ENCODE data around the gene NFIL3. TPM values are rescaled to one million over a fixed set of nuclear protein-coding genes. Genes with fewer than 3 reads are reported as not detected.

The NFIL3 gene
- total RNA-seq, 2 donors from 2014 or later, result 28.7 to 33.5 TPM

DNA sequence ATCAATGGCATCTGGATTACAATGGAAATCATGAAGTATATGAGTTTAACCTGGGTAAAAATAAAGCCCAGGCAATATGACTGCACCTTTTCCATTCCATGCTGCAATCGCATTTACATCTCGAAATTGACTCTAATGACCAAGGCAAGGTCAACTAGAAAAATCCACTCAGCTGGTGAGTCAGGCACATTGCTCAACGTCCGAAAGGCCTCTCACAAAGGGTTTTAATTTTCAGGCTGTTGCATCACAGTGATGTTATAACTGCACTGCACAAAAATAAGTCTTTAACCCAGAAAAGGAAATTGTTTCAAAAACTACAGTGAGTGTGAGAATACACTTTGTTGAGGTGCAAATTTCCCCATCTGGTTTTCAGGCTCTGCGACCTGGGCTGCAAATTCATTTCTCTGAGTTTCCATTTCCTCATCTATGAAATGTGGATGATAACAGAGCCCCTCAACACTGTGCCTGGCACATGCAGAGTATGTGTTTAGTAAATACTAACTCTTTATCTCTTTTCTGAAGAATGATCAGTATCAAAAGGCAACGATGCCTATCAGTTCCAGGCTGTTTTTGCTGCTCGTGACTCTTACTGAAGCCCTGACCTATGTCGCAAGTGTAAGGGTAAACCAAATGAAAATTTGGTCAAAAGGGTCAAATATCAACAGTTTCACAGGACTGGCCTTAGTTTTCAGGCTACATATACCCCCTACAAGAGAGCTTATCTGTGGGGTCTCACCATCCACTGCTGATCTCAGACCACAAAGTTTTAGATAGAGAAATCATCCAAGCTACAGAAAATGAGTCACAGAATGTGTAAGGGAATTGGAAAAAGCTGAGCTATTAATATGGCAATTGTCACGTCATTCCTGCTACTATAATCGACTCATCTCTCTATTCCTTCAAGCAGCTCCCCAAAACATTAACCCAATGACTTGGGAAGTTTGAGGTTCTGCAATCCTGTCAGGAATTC is 4.1 kb downstream of the NFIL3 start:
- 69% methylated on average over 10 of the region's 10 CpGs for WGBS
- H3K4me1 ChIP-seq (replicated peaks), result no peaks in the 10 kb centered on the region
- intact Hi-C loops (cut with DNase I), result loop anchor here (5.0 kb wide), 2 partner anchors 117 to 302 kb away; no protein-coding TSS in a partner anchor

DNA sequence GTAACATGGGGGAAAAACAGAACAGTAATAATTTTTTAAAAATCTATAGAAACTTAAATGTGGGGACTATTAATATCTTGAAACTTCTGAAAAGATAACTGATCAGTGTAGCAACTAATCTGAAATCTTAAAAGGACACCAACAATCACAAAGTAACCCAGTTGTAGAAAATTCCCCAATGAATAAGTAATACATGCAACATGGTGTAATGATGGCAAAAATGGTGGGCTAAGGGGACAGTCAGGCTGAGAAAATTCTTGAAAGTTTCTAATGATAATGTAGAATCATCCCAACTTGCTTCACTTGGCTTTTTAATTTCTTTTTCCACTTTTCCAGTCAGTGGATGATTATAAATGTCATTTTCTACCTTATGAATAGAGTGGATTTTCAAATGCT is 5.4 kb downstream of the NFIL3 start:
- TF ChIP-seq POLR2AphosphoS5 (IDR thresholded peaks at IDR 0.05), result no peak
- no peak for TF ChIP-seq POLR2A (IDR thresholded peaks at IDR 0.05)
- TF ChIP-seq, protein P1, sequence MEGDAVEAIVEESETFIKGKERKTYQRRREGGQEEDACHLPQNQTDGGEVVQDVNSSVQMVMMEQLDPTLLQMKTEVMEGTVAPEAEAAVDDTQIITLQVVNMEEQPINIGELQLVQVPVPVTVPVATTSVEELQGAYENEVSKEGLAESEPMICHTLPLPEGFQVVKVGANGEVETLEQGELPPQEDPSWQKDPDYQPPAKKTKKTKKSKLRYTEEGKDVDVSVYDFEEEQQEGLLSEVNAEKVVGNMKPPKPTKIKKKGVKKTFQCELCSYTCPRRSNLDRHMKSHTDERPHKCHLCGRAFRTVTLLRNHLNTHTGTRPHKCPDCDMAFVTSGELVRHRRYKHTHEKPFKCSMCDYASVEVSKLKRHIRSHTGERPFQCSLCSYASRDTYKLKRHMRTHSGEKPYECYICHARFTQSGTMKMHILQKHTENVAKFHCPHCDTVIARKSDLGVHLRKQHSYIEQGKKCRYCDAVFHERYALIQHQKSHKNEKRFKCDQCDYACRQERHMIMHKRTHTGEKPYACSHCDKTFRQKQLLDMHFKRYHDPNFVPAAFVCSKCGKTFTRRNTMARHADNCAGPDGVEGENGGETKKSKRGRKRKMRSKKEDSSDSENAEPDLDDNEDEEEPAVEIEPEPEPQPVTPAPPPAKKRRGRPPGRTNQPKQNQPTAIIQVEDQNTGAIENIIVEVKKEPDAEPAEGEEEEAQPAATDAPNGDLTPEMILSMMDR (IDR thresholded peaks at IDR 0.05), result no peak
- Histone ChIP-seq H3K4me1 (replicated peaks) (peaks cover 2% of the 10 kb centered on the region), H3K36me3 (no peaks in the 10 kb centered on the region), H3K4me3 (no peak overlapping the region), H3K27ac (peak overlapping the region; percentile 5 to 14), H3K27me3 (replicated peaks; ENCODE audit: insufficient read depth) (no peaks in the 10 kb centered on the region), H3K9me3 (no peaks in the 10 kb centered on the region)
- no peak for DNase-seq (ENCODE audit: low spot score)
- intact Hi-C loops (cut with DNase I), result no loop called here

More for the DNA sequence above, 4.1 kb downstream of the NFIL3 start:
- peak overlapping the region; percentile 92 for H3K27ac ChIP-seq
- no peaks in the 10 kb centered on the region for H3K9me3 ChIP-seq
- no peaks in the 10 kb centered on the region for H3K27me3 ChIP-seq (replicated peaks; ENCODE audit: insufficient read depth)
- peak; percentile 16 for DNase-seq (ENCODE audit: low spot score)
- no peaks in the 10 kb centered on the region for H3K36me3 ChIP-seq
- H3K4me3 ChIP-seq, result no peak overlapping the region
- TF ChIP-seq POLR2A (IDR thresholded peaks at IDR 0.05), result no peak
- peak; percentile 59 for TF ChIP-seq POLR2AphosphoS5 (IDR thresholded peaks at IDR 0.05)

GRCh38 chr9:91417602-91418214 is 5.9 kb downstream of the NFIL3 start:
- H3K4me3 ChIP-seq, result no peak overlapping the region
- H3K9me3 ChIP-seq, result no peaks in the 10 kb centered on the region
- intact Hi-C loops (cut with DNase I), result no loop called here
- 56% methylated on average over 9 of the region's 9 CpGs for WGBS
- H3K4me1 ChIP-seq (replicated peaks), result peaks cover 2% of the 10 kb centered on the region
- TF ChIP-seq, protein P1 (IDR thresholded peaks at IDR 0.05), result no peak
- TF ChIP-seq POLR2AphosphoS5 (IDR thresholded peaks at IDR 0.05) (no peak), POLR2A (IDR thresholded peaks at IDR 0.05) (no peak)
- H3K27me3 ChIP-seq (replicated peaks; ENCODE audit: insufficient read depth), result no peaks in the 10 kb centered on the region
- H3K36me3 ChIP-seq, result no peaks in the 10 kb centered on the region
- H3K27ac ChIP-seq, result peak overlapping the region in 1 of 2 donors; percentile 2
- DNase-seq (ENCODE audit: low spot score), result peak; percentile 3

GRCh38 chr9:91416096-91416712 is 7.4 kb downstream of the NFIL3 start:
- Histone ChIP-seq H3K4me3 (no peak overlapping the region), H3K27me3 (replicated peaks; ENCODE audit: insufficient read depth) (no peaks in the 10 kb centered on the region), H3K4me1 (replicated peaks) (peaks cover 2% of the 10 kb centered on the region), H3K36me3 (no peaks in the 10 kb centered on the region), H3K9me3 (no peaks in the 10 kb centered on the region), H3K27ac (no peak overlapping the region)
- no peak for TF ChIP-seq POLR2A (IDR thresholded peaks at IDR 0.05)
- no peak for TF ChIP-seq POLR2AphosphoS5 (IDR thresholded peaks at IDR 0.05)
- TF ChIP-seq, protein P1 (IDR thresholded peaks at IDR 0.05), result no peak
- 80% methylated on average over 4 of the region's 4 CpGs for WGBS
- intact Hi-C loops (cut with DNase I), result no loop called here
- DNase-seq (ENCODE audit: low spot score), result peak; percentile 2

DNA sequence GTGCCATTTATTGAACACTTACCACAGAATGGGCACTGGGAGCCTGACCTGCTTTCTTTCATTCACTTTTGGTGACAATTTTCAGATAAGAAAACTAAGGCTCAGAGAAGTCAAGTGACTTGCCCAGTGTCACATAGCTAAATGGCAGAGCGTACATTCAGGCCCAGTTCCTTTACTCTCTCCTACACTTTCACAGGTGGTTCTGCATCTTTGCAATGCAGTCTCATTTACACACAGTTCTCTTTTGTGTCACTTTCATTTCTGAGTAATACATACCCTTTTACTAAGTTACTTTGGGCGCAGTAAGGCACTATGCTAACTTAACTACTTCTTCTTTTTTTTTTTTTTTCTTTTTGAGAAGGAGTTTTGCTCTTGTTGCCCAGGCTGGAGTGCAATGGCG is 8.3 kb downstream of the NFIL3 start:
- WGBS, result 89% methylated on average over 3 of the region's 3 CpGs
- intact Hi-C loops (cut with DNase I), result no loop called here
- no peaks in the 10 kb centered on the region for H3K9me3 ChIP-seq
- H3K4me3 ChIP-seq, result no peak overlapping the region
- no peaks in the 10 kb centered on the region for H3K27me3 ChIP-seq (replicated peaks; ENCODE audit: insufficient read depth)
- H3K27ac ChIP-seq, result no peak overlapping the region
- peaks cover 2% of the 10 kb centered on the region for H3K4me1 ChIP-seq (replicated peaks)
- no peak for DNase-seq (ENCODE audit: low spot score)
- no peak for TF ChIP-seq POLR2A (IDR thresholded peaks at IDR 0.05)
- no peaks in the 10 kb centered on the region for H3K36me3 ChIP-seq
